Colonic mucosa (tissue), 4 donors: Measurements from ENCODE around the gene CABLES2. TPM values are rescaled to one million over a fixed set of nuclear protein-coding genes. Genes with fewer than 3 reads are reported as not detected.
"Not testable (repeated sequence)": the region's sequence is repeated elsewhere in the genome, so short reads cannot be mapped to it uniquely, and the experiment has no call there.

Experiments
- DNase-seq: peaks from one replicate; pipeline ENCODE4 v3.0.0-alpha.2; 2020
- H3K27ac ChIP-seq: fragments of 200-600 bp; one replicate; pipeline ENCODE4 v1.8.0; 2021
- H3K27me3 ChIP-seq: fragments of 200-600 bp; one replicate; pipeline ENCODE4 v1.8.0; 2021
- H3K36me3 ChIP-seq: fragments of 200-600 bp; one replicate; pipeline ENCODE4 v1.8.0; 2021
- H3K4me1 ChIP-seq: fragments of 200-600 bp; one replicate; pipeline ENCODE4 v1.8.0; 2021; ENCODE audit warnings: mild to moderate bottlenecking
- H3K4me3 ChIP-seq: fragments of 200-600 bp; one replicate; pipeline ENCODE4 v1.8.0; 2021
- H3K9ac ChIP-seq, 2 donors: one replicate each; pipeline ENCODE4 v1.7.0; 2013; ENCODE audit warnings: control low read depth in 2 of 2, low read depth in 2 of 2, low read length in 2 of 2
- H3K9me3 ChIP-seq: fragments of 200-600 bp; one replicate; pipeline ENCODE4 v1.8.0; 2021
- intact Hi-C: fragments of 100-400 bp; cut with DNase I; formaldehyde crosslinking; loops from one replicate; pipeline ENCODE4 v1.14.1; 2022
- total RNA-seq, 2 donors: library from RNA; stranded (reverse); fragmentation: NEBNext Ultra II Directional in 1 of 2; extraction: Animal tissue kit (Norgen Biotek cat#: 25700) in 1 of 2; gene quantifications; one replicate each; pipeline ENCODE4 v1.2.1, GENCODE V29; 2021
- TF ChIP-seq, protein P1 (sequence below): fragments of 200-600 bp; IDR thresholded peaks from one replicate; pipeline ENCODE4 v1.8.0; 2022; ENCODE audit warnings: antibody characterized with exemption, mild to moderate bottlenecking
- donor health status: healthy.
- donor health status: DM: no; HTN: no; CAD: no.
- donor health status: DM: no; HTN: no; CAD: no.

The CABLES2 gene
- total RNA-seq, 2 donors from 2014 or later, result 7.8 to 10.5 TPM

DNA sequence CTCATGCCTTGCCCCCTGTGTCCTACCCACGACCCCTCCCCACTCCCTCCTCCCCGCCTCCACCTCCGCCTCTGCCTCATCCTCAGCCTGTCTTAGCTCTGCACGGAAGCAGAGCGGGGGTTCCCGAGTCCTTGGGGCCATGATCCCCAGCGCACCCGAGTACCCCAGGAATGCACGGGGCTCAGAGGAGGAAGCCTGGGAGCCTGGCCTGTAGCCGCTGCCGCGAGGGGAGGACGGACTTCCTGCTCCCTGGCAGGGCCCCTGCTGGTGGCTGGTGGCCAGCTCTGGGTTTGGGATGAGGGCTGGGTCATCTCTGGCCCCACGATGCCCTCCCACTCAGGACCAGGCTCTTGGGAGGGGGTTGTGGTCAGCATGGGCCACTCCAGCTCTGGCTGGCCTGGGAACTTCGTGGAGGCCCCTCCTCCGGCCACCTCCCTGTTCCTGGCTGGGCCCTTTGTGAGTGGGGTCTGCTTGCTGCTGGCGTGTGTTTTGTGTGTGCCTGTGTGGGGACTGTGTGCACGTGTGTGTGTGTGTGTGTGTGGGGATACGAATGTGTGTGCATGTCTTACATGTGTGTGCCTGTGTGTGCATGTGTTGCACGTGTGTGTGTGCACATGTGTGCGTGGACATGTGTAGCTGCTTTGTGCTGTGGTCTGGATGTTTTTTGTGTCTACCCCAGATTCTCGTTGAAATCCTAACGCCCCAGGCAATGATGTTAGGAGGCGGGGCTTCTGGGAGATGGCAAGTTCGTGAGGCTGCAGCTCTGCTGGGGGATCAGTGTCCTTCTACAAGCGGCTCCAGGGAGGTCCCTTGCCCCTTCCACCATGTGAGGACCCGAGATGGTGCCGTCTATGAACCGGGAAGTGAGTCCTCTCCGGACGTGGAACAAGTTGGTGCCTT is 21.6 kb upstream of the CABLES2 start:
- H3K4me1 ChIP-seq, result peaks cover 13% of the 10 kb centered on the region

DNA sequence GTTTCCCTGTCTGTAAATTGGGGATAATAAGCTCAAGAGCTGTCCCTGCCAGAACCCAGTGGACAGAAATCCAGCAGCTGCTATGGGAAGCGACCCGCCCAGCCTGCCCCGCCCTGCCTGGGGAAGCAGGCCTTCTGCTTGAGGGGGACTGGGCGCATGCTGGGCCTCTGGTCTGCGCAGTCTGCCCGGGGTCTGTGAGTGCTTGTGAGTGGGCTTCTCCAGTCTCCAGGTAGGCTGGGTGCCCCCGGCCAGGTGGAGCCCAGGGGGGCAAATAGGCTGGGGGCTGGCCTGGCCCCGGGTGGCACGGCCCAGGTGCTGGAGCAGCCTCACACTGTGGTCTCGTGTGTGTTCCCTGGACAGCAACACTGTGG is 20.9 kb upstream of the CABLES2 start:
- TF ChIP-seq, protein P1, sequence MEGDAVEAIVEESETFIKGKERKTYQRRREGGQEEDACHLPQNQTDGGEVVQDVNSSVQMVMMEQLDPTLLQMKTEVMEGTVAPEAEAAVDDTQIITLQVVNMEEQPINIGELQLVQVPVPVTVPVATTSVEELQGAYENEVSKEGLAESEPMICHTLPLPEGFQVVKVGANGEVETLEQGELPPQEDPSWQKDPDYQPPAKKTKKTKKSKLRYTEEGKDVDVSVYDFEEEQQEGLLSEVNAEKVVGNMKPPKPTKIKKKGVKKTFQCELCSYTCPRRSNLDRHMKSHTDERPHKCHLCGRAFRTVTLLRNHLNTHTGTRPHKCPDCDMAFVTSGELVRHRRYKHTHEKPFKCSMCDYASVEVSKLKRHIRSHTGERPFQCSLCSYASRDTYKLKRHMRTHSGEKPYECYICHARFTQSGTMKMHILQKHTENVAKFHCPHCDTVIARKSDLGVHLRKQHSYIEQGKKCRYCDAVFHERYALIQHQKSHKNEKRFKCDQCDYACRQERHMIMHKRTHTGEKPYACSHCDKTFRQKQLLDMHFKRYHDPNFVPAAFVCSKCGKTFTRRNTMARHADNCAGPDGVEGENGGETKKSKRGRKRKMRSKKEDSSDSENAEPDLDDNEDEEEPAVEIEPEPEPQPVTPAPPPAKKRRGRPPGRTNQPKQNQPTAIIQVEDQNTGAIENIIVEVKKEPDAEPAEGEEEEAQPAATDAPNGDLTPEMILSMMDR, result no peak
- Histone ChIP-seq H3K9me3 (no peaks in the 10 kb centered on the region), H3K27ac (peak overlapping the region; percentile 64), H3K4me1 (peaks cover 13% of the 10 kb centered on the region), H3K9ac (peak overlapping the region; percentile 8 to 40), H3K36me3 (no peaks in the 10 kb centered on the region), H3K27me3 (no peaks in the 10 kb centered on the region), H3K4me3 (no peak overlapping the region)
- DNase-seq, result peak; percentile 75
- intact Hi-C loops, result no loop called here

More for the DNA sequence above, 21.6 kb upstream of the CABLES2 start:
- Histone ChIP-seq H3K27ac (peak overlapping the region; percentile 64), H3K4me3 (no peak overlapping the region), H3K36me3 (no peaks in the 10 kb centered on the region), H3K9me3 (no peaks in the 10 kb centered on the region), H3K9ac (peak overlapping the region in 1 of 2 donors; percentile 40), H3K27me3 (no peaks in the 10 kb centered on the region)
- TF ChIP-seq, protein P1, result no peak
- intact Hi-C loops, result no loop called here
- no peak for DNase-seq

DNA sequence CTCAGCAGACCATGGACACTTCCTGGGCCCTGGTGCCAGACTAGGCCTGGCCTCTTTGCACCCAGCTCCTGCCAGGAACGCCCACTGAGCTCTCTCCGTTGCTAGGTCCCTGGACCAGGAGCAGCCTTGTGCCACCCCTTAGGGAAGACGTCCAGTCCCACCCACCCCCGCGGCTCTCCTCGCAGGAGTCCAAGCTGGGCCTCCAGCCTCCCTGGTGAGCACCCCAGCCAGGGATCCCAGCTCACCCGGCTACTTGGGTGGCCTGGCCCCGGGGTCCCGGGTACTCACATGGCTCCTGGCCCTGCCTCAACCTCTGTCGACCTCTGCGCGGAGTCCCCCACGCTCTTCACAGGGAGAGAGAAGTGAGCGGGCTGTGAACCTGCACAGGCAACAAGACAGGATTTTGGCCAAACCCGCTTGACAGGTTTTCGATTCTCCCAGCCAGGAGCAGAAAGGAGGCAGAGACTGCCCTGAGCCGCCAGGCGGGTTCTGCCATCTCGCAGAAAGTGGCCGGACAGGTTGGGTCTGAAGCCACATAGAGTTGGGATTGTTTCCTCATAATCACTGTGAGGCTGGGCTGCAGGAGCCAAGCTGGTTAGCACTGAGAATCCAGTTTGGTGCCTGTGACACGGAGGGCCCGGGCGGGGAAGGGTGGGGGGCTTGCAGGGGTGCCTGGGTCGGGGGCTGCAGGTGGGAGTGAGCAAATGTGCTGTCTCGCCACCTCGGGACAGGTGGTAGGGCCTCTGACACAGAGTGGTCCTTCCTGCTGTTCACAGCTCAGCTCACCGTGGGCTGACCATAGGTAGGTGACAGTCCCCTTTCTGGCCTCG is 20.3 kb upstream of the CABLES2 start, which contains the start of gene RBBP8NL:
Gene RBBP8NL, minus strand, starts transcription at position 368 of the 830 bp plus-strand sequence. CDS start 7,892 bp downstream, outside the sequence.
- no peak within 1 kb of the TSS for H3K4me3 ChIP-seq
- H3K36me3 ChIP-seq, result no peaks in the 10 kb centered on the region
- DNase-seq, result peak; percentile 96
- peak within 1 kb of the TSS; percentile 8 to 43 for H3K9ac ChIP-seq
- TF ChIP-seq, protein P1, result no peak
- H3K27ac ChIP-seq, result peak within 1 kb of the TSS; percentile 64
- no peaks in the 10 kb centered on the region for H3K27me3 ChIP-seq
- H3K9me3 ChIP-seq, result no peaks in the 10 kb centered on the region
- peaks cover 13% of the 10 kb centered on the region for H3K4me1 ChIP-seq
- intact Hi-C loops, result no loop called here

DNA sequence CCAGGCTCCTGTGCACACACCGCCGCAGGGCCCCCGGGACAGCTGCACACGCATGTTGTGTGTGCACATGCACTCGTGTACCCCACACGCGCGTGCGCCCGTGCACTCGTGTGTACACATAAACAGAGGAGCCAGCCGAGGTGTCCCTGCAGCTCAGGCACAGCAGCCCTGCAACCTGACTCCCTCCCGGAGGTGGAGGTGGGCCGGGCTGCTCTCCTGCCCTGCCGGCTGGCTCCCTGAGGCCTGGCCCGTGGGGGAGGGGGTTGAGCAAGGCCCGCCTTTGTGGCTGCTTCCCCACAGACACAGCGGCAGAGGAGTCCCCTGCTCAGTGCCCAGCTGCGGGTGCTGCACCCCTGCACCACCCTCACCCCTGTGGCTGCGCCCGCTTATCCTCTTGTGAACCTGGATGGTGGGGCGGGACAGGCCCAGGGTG is 19.6 kb upstream of the CABLES2 start:
- Histone ChIP-seq H3K9me3 (no peaks in the 10 kb centered on the region), H3K4me3 (no peak overlapping the region), H3K9ac (peak overlapping the region in 1 of 2 donors; percentile 43), H3K4me1 (peaks cover 13% of the 10 kb centered on the region), H3K36me3 (no peaks in the 10 kb centered on the region), H3K27ac (peak overlapping the region; percentile 64), H3K27me3 (no peaks in the 10 kb centered on the region)
- intact Hi-C loops, result no loop called here
- peak; percentile 61 for DNase-seq
- TF ChIP-seq, protein P1, result no peak

GRCh38 chr20:62426059-62426348 is 18.9 kb upstream of the CABLES2 start:
- H3K27ac ChIP-seq, H3K27me3 ChIP-seq, DNase-seq, H3K4me3 ChIP-seq, H3K9ac ChIP-seq, intact Hi-C loops, H3K9me3 ChIP-seq, H3K36me3 ChIP-seq: not testable (repeated sequence)
- H3K4me1 ChIP-seq, result peaks cover 13% of the 10 kb centered on the region
